Activated naive CD8-positive, alpha-beta T cell treated with anti-CD3 and anti-CD28 coated beads for 36 hours (primary cell): Measurements from ENCODE around the gene INHA. TPM values are rescaled to one million over a fixed set of nuclear protein-coding genes. Genes with fewer than 3 reads are reported as not detected.

Experiments
- DNase-seq: peaks from one replicate; pipeline ENCODE4 v3.0.0; 2021
- H3K27ac Mint-ChIP-seq: one replicate; pipeline ENCODE4 v1.8.0; 2022; ENCODE audit warnings: mild to moderate bottlenecking, moderate library complexity, mixed read lengths
- H3K27me3 Mint-ChIP-seq: one replicate; pipeline ENCODE4 v1.8.0; 2022; ENCODE audit warnings: mild to moderate bottlenecking, mixed read lengths
- H3K36me3 Mint-ChIP-seq: one replicate; pipeline ENCODE4 v1.8.0; 2021; ENCODE audit warnings: mild to moderate bottlenecking, mixed read lengths
- H3K4me1 Mint-ChIP-seq: one replicate; pipeline ENCODE4 v1.8.0; 2021; ENCODE audit warnings: mixed read lengths
- H3K4me3 Mint-ChIP-seq: one replicate; pipeline ENCODE4 v1.8.0; 2022; ENCODE audit warnings: mild to moderate bottlenecking, moderate library complexity, mixed read lengths
- H3K9me3 Mint-ChIP-seq: one replicate; pipeline ENCODE4 v1.8.0; 2022; ENCODE audit warnings: mixed read lengths
- total RNA-seq, 2 experiments: library from RNA; stranded (reverse); gene quantifications; one replicate each; pipeline ENCODE4 v1.2.3, GENCODE V29; 2021

Gene INHA
- total RNA-seq, 2 experiments from 2014 or later, result not detected

DNA sequence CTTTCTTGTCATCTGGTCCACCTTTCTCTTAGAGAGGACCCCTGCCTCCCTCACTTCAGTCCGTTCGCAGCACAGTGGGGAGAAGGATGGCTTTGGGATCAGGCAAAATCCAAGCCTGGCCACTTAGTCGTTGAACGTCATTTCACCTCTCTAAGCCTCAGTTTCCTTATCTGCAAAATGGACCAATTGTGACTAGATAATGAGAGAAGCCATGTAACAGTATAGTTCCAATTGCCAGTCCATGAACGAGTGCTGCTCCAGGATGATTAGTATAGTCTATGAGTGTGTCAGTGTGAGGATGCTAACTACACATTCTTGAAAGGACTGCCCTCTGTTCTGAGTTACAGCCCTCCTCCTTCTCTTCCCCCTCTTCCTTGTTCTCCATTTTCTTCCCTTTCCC is 1.1 kb downstream of the INHA start:
- no peaks in the 10 kb centered on the region for H3K36me3 Mint-ChIP-seq
- no peak overlapping the region for H3K27ac Mint-ChIP-seq
- DNase-seq, result no peak
- H3K4me1 Mint-ChIP-seq, result no peaks in the 10 kb centered on the region
- no peaks in the 10 kb centered on the region for H3K9me3 Mint-ChIP-seq
- peaks cover 47% of the 10 kb centered on the region for H3K27me3 Mint-ChIP-seq
- no peak overlapping the region for H3K4me3 Mint-ChIP-seq

- no peak overlapping the region for H3K4me3 Mint-ChIP-seq
- peaks cover 38% of the 10 kb centered on the region for H3K27me3 Mint-ChIP-seq
Measured at GRCh38 chr2:219574484-219575311, 2.6 kb downstream of the INHA start.

DNA sequence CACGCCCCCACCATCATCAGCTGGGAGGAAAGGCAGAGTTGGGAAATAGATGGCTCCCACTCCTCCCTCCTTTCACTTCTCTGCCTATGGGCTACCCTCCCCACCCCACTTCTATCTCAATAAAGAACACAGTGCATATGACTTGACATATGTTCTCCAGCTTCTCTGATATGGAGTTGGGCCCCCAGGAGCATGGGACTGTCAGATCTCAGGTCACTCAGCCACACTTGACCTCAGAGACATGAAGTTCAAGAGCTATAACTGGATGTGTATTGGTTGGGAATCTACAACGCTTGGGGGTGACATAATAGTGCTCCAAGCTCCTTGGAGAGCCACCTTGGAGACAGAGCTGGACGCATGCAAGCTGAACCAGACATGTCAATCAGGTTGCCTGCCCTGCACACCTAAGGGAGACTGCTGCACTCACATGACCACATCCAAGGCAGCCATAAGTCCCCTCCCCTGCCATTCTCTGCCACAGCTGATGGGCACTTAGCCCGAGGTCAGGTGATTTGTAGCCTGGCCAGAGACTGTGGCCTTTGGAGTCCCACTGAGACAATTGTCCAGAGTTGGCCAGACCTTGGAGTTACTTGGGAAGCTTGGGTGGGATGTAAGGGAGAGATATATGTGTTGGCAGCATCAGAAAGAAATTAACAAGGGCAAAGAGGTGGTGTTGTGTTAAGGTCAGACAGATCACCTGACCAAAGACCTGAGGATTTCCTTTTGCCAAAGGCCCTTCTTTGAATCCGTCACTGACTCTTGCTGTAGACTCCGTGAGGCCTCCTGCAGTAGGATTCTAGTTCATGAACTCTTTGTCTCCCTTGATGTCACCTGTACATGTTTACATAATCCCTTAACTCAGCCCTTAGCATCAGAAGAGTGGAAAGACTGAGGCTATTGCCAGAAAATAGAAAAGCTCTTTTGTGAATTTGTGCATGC is 3.7 kb downstream of the INHA start:
- Mint-ChIP-seq H3K36me3 (no peaks in the 10 kb centered on the region), H3K4me3 (no peak overlapping the region), H3K4me1 (no peaks in the 10 kb centered on the region), H3K27me3 (peaks cover 33% of the 10 kb centered on the region), H3K9me3 (no peaks in the 10 kb centered on the region), H3K27ac (no peak overlapping the region)
- DNase-seq, result no peak

More at GRCh38 chr2:219574484-219575311, 2.6 kb downstream of the INHA start:
- H3K4me1 Mint-ChIP-seq, result no peaks in the 10 kb centered on the region
- no peak for DNase-seq
- no peaks in the 10 kb centered on the region for H3K36me3 Mint-ChIP-seq
- H3K27ac Mint-ChIP-seq, result no peak overlapping the region
- H3K9me3 Mint-ChIP-seq, result no peaks in the 10 kb centered on the region

GRCh38 chr2:219576505-219577388 is 4.6 kb downstream of the INHA start:
- H3K4me3 Mint-ChIP-seq, result no peak overlapping the region
- no peaks in the 10 kb centered on the region for H3K36me3 Mint-ChIP-seq
- H3K4me1 Mint-ChIP-seq, result no peaks in the 10 kb centered on the region
- H3K9me3 Mint-ChIP-seq, result no peaks in the 10 kb centered on the region
- peaks cover 30% of the 10 kb centered on the region for H3K27me3 Mint-ChIP-seq
- no peak for DNase-seq
- no peak overlapping the region for H3K27ac Mint-ChIP-seq

DNA sequence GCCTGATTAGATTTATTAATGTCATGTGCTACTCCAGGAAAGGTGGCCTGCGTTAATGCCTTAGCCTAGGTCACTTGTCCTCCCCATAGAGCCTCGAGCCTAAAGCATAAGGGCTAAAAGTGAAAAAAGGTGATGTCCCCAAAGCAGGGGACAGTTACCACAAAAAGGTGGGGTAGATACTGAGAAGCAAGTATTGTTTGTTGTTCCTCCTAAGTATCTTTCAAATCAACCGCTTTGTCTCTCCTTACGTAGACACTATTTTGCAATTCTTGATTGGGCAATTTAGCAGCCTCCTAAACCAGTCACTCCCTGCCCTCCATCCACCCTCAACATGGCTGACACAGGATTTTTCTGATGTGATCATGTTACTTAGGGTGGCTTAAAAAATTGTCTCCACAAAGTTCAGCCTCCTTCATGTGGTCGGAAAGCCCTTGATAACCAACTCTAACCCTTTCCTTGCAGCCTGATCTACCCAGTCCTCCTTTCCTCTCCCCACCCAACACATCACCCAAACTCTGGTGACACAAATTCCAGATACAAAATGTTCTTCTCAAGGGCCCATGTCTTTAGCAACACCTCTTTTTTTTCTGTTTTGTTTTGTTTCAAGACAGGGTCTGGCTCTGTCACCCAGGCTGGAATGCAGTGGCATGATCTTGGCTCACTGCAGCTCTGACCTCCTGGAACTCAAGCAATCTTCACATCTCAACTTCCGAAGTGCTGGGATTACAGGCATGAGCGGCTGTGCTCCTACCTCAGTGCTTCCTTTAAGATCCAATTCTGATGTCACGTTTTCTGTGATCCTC is 6.9 kb downstream of the INHA start:
- H3K27me3 Mint-ChIP-seq, result peaks cover 18% of the 10 kb centered on the region
- H3K4me1 Mint-ChIP-seq, result no peaks in the 10 kb centered on the region
- no peaks in the 10 kb centered on the region for H3K9me3 Mint-ChIP-seq
- H3K27ac Mint-ChIP-seq, result no peak overlapping the region
- no peaks in the 10 kb centered on the region for H3K36me3 Mint-ChIP-seq
- DNase-seq, result no peak
- H3K4me3 Mint-ChIP-seq, result no peak overlapping the region

- Mint-ChIP-seq H3K4me1 (no peaks in the 10 kb centered on the region), H3K4me3 (no peak overlapping the region), H3K27me3 (peaks cover 8% of the 10 kb centered on the region), H3K36me3 (no peaks in the 10 kb centered on the region), H3K9me3 (no peaks in the 10 kb centered on the region), H3K27ac (no peak overlapping the region)
- no peak for DNase-seq
Measured at GRCh38 chr2:219581346-219581745, 9.2 kb downstream of the INHA start.

DNA sequence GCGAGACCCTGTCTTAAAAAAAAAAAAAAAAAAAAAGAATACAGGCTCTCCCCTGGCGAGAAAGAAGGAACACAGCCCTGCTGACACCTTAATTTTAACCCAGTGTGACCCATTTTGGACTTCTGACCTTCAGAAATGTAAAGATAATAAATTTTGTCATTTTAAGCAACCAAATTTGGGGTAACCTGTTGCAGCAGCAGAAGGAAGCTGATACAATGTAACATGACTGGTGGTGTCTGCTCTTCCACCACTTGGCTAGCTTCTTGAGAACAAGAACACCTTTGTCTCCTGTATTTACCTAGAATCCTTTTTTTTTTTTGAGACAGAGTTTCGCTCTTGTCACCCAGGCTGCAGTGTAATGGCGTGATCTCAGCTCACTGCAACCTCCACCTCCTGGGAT is 19.0 kb downstream of the INHA start:
- Mint-ChIP-seq H3K4me3 (no peak overlapping the region), H3K27me3 (no peaks in the 10 kb centered on the region), H3K4me1 (peaks cover 5% of the 10 kb centered on the region), H3K9me3 (no peaks in the 10 kb centered on the region), H3K36me3 (no peaks in the 10 kb centered on the region), H3K27ac (no peak overlapping the region)
- no peak for DNase-seq

DNA sequence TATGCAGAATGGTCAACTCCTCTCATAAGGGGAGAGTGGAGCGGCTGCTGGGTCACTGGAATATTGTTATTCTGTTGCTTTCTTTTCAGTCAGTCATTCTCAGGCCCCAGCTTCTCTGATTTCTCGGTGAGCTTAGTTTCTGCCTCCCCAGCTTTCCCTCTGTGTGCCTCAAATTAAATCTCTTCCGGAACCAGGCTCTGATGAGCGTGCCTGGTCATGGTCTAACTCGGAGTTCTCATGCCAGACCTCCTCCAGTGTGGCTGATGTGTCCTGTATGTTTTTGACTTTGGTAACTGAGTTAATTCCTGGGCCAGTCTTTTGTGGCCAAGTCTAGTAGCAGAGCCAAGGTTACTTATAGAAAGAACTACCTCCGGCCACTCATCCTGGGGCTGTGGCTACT is 20.6 kb downstream of the INHA start:
- peaks cover 3% of the 10 kb centered on the region for H3K27me3 Mint-ChIP-seq
- H3K36me3 Mint-ChIP-seq, result no peaks in the 10 kb centered on the region
- no peak overlapping the region for H3K27ac Mint-ChIP-seq
- no peak for DNase-seq
- peaks cover 12% of the 10 kb centered on the region for H3K4me1 Mint-ChIP-seq
- no peak overlapping the region for H3K4me3 Mint-ChIP-seq
- no peaks in the 10 kb centered on the region for H3K9me3 Mint-ChIP-seq

GRCh38 chr2:219593154-219593553 is 21.0 kb downstream of the INHA start:
- peaks cover 3% of the 10 kb centered on the region for H3K27me3 Mint-ChIP-seq
- DNase-seq, result no peak
- no peaks in the 10 kb centered on the region for H3K9me3 Mint-ChIP-seq
- no peak overlapping the region for H3K27ac Mint-ChIP-seq
- H3K36me3 Mint-ChIP-seq, result no peaks in the 10 kb centered on the region
- peaks cover 14% of the 10 kb centered on the region for H3K4me1 Mint-ChIP-seq
- no peak overlapping the region for H3K4me3 Mint-ChIP-seq

DNA sequence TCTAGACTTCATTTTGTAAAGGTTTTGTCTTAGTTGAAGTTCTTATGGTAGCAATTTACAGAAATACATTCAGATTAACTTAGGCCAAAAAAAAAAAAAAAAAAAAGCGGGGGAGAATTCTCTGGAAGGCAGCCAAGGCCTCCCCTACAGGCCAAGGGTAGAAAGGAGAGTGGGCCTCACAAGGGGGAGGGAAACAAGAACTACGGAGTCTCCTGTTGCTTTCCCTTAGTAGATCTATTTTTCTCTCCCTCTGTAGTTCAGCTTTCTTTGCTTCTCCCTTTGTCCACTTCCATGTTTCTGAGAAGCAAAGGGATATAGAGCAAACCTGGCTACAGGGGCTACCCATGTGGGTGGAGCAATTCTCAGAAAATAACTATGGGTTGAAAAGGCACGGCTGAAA is 23.1 kb downstream of the INHA start:
- no peak overlapping the region for H3K27ac Mint-ChIP-seq
- H3K4me1 Mint-ChIP-seq, result peaks cover 24% of the 10 kb centered on the region
- no peaks in the 10 kb centered on the region for H3K9me3 Mint-ChIP-seq
- no peak for DNase-seq
- H3K4me3 Mint-ChIP-seq, result no peak overlapping the region
- peaks cover 2% of the 10 kb centered on the region for H3K36me3 Mint-ChIP-seq
- H3K27me3 Mint-ChIP-seq, result peaks cover 3% of the 10 kb centered on the region

DNA sequence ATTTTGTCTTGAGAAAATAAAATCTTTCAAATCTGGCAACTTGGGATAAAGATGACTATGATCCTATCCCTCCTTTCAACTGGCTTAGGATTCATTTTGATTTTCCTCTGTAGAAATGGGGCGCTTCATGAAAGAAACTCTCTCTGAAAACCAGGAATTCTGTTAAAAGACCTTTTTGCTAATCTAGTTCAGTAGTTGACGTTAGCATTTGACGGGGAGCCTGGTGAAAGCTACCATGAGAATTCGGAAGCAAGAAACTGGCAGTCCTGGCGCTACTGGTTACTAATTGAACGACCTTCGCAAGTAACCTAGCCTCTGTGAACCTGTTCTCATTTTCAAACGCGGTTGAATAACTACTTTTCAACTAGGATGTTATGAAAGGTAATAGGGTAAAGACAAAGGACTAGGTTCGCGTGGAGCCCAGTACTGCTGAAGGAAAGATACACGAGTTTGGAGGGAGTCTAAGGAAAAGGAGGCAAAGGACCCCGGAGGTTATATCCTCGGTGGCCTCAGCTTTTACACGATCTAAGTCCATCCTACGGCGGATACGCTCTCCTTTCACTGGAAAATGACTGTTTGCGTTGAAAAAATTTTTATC is 24.9 kb downstream of the INHA start:
- H3K9me3 Mint-ChIP-seq, result no peaks in the 10 kb centered on the region
- peaks cover 5% of the 10 kb centered on the region for H3K36me3 Mint-ChIP-seq
- peaks cover 24% of the 10 kb centered on the region for H3K4me1 Mint-ChIP-seq
- no peak for DNase-seq
- peaks cover 3% of the 10 kb centered on the region for H3K27me3 Mint-ChIP-seq
- H3K4me3 Mint-ChIP-seq, result peak overlapping the region; percentile 93
- peak overlapping the region; percentile 93 for H3K27ac Mint-ChIP-seq

DNA sequence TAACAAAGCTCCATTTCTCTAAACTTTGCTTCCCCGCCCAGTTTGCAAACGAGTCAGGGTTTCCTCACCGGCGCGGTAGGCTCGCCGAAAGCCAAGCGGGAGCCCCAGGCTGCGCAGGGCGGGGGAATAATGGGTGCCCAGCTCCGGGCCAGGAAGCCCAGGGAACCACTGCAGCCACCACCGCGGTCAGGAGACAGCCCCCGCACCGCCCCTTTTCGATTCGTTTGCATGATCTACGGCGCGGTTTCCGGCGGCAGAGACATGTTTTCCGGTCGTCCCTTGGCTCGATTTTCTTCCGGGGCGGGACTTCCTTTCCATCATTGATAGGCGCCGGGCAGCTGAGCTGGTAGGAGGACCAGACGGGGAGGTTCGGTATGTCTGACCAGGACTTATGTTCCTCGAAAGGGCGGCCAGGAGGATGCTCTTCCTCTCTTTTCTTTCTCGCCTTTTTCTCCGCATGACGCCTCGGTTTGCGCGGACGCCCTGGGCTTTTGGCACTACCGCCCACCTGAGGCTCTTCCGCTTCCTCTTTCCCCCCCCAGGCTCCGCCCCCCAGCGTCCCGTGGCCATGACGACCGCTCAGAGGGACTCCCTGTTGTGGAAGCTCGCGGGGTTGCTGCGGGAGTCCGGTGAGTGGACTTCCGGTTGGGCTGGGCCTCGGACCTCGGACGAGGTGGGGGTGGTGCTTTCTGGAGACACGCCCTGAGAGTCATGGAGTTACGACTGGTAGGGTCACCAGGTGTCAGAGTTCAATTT is 25.6 kb downstream of the INHA start, which contains the start of gene STK11IP:
TSS of gene STK11IP (plus strand) at position 306 of the 756 bp plus-strand sequence. CDS start at position 569, 263 bp downstream.
- H3K9me3 Mint-ChIP-seq, result no peaks in the 10 kb centered on the region
- peak within 1 kb of the TSS; percentile 93 for H3K4me3 Mint-ChIP-seq
- peaks cover 9% of the 10 kb centered on the region for H3K36me3 Mint-ChIP-seq
- H3K4me1 Mint-ChIP-seq, result peaks cover 24% of the 10 kb centered on the region
- peak; percentile 90 for DNase-seq
- H3K27me3 Mint-ChIP-seq, result peaks cover 3% of the 10 kb centered on the region
- H3K27ac Mint-ChIP-seq, result peak within 1 kb of the TSS; percentile 93
